ENCODE data around the gene PEAK1.

Gene PEAK1

DNA sequence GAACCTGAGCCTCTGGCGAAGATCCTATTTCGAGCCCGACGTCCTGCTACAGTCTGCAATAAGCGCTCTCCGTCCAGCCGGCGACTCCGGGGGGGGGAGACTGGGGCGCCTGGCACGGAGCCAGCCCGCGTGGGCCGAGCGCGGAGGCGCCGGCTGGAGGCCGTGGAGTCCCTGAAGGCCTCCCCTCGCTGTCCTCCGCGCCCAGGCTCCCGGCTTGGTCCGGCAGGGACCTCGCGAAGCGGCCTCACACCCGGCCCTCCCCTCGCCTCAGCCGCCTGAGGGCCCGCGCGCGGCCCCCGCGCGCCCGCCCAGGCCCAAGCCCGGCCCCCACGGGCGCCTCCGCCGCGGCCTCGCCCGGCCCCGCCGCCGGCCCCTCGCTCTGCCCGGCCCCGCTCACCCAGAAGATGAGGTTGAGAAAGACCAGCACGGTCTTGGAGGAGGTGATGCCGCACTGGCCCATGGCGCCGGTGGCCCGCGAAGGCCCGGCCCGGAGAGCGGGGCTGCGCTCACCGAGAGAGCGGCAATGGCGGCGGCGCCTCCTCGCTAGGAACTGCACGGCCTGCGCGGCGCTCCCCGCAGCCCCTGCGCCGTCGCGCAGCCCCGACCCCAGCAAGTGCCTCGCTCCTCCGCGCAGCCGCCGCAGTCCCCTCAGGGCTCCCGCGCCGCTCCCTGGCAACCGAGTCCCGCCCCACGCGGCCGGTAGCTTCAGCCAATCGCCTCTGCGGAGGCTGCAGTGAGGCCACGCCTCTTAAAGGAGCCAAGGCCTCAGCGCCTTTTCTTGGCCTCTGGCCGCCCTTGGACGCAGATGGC lies 349.2 kb downstream of the PEAK1 start, which contains the start of gene TSPAN3:
TSPAN3 (minus strand) TSS at position 615 of the 810 bp plus-strand sequence; CDS start at position 460, 155 bp downstream.
- TF ChIP-seq, protein P1, sequence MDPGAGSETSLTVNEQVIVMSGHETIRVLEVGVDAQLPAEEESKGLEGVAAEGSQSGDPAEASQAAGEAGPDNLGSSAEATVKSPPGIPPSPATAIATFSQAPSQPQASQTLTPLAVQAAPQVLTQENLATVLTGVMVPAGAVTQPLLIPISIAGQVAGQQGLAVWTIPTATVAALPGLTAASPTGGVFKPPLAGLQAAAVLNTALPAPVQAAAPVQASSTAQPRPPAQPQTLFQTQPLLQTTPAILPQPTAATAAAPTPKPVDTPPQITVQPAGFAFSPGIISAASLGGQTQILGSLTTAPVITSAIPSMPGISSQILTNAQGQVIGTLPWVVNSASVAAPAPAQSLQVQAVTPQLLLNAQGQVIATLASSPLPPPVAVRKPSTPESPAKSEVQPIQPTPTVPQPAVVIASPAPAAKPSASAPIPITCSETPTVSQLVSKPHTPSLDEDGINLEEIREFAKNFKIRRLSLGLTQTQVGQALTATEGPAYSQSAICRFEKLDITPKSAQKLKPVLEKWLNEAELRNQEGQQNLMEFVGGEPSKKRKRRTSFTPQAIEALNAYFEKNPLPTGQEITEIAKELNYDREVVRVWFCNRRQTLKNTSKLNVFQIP (CRISPR knock-in tag; IDR thresholded peaks at IDR 0.05; ENCODE audit: borderline replicate concordance, low read depth): no peak
- TF ChIP-seq, protein P2, sequence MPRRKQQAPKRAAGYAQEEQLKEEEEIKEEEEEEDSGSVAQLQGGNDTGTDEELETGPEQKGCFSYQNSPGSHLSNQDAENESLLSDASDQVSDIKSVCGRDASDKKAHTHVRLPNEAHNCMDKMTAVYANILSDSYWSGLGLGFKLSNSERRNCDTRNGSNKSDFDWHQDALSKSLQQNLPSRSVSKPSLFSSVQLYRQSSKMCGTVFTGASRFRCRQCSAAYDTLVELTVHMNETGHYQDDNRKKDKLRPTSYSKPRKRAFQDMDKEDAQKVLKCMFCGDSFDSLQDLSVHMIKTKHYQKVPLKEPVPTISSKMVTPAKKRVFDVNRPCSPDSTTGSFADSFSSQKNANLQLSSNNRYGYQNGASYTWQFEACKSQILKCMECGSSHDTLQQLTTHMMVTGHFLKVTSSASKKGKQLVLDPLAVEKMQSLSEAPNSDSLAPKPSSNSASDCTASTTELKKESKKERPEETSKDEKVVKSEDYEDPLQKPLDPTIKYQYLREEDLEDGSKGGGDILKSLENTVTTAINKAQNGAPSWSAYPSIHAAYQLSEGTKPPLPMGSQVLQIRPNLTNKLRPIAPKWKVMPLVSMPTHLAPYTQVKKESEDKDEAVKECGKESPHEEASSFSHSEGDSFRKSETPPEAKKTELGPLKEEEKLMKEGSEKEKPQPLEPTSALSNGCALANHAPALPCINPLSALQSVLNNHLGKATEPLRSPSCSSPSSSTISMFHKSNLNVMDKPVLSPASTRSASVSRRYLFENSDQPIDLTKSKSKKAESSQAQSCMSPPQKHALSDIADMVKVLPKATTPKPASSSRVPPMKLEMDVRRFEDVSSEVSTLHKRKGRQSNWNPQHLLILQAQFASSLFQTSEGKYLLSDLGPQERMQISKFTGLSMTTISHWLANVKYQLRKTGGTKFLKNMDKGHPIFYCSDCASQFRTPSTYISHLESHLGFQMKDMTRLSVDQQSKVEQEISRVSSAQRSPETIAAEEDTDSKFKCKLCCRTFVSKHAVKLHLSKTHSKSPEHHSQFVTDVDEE (CRISPR knock-in tag; IDR thresholded peaks at IDR 0.05): peak; percentile 49; the same call in 1 of the 2 replicates
- TF ChIP-seq ZNF70 (CRISPR knock-in tag; IDR thresholded peaks at IDR 0.05): peak; percentile 82; the same call in 1 of the 2 replicates
- TF ChIP-seq, protein P3, sequence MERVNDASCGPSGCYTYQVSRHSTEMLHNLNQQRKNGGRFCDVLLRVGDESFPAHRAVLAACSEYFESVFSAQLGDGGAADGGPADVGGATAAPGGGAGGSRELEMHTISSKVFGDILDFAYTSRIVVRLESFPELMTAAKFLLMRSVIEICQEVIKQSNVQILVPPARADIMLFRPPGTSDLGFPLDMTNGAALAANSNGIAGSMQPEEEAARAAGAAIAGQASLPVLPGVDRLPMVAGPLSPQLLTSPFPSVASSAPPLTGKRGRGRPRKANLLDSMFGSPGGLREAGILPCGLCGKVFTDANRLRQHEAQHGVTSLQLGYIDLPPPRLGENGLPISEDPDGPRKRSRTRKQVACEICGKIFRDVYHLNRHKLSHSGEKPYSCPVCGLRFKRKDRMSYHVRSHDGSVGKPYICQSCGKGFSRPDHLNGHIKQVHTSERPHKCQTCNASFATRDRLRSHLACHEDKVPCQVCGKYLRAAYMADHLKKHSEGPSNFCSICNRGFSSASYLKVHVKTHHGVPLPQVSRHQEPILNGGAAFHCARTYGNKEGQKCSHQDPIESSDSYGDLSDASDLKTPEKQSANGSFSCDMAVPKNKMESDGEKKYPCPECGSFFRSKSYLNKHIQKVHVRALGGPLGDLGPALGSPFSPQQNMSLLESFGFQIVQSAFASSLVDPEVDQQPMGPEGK (CRISPR knock-in tag; IDR thresholded peaks at IDR 0.05; ENCODE audit: borderline replicate concordance): 0 out of 2 replicates have a peak, but pooled peaks have one; percentile 45
- ATAC-seq: peak; percentile 99

DNA sequence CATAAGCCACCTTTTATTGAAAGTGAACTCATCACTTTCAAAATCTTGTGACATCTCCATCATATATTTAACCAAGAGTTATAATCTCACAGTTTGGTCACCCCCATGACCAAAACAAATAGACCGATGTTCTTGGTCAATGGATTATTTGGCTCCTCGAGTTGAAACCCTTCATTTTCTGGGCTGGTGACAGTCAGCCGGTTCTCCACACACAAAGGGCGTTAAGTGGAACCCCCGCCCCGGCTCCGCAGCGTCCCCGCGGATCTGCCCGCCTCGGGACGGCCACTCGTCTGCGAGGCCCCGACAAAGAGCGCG lies 349.8 kb downstream of the PEAK1 start:
- TF ChIP-seq, protein P4, sequence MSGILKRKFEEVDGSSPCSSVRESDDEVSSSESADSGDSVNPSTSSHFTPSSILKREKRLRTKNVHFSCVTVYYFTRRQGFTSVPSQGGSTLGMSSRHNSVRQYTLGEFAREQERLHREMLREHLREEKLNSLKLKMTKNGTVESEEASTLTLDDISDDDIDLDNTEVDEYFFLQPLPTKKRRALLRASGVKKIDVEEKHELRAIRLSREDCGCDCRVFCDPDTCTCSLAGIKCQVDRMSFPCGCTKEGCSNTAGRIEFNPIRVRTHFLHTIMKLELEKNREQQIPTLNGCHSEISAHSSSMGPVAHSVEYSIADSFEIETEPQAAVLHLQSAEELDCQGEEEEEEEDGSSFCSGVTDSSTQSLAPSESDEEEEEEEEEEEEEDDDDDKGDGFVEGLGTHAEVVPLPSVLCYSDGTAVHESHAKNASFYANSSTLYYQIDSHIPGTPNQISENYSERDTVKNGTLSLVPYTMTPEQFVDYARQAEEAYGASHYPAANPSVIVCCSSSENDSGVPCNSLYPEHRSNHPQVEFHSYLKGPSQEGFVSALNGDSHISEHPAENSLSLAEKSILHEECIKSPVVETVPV (CRISPR knock-in tag; IDR thresholded peaks at IDR 0.05): no peak
- no peak for TF ChIP-seq SNAI2 (CRISPR knock-in tag; IDR thresholded peaks at IDR 0.05)
- no peak for TF ChIP-seq ZC3H10 (CRISPR knock-in tag; IDR thresholded peaks at IDR 0.05)
- TF ChIP-seq ARNTL (CRISPR knock-in tag; IDR thresholded peaks at IDR 0.05; ENCODE audit: borderline replicate concordance, low read depth): no peak
- TF ChIP-seq ZFP30 (CRISPR knock-in tag; IDR thresholded peaks at IDR 0.05): no peak
- no peak for TF ChIP-seq ZNF70 (CRISPR knock-in tag; IDR thresholded peaks at IDR 0.05)
- no peak for TF ChIP-seq TOX (CRISPR knock-in tag; IDR thresholded peaks at IDR 0.05; ENCODE audit: borderline replicate concordance)
- TF ChIP-seq, protein P1 (CRISPR knock-in tag; IDR thresholded peaks at IDR 0.05; ENCODE audit: borderline replicate concordance, low read depth): no peak
- no peak for TF ChIP-seq TCF4 (CRISPR knock-in tag; IDR thresholded peaks at IDR 0.05; ENCODE audit: borderline replicate concordance)
- TF ChIP-seq, protein P3 (CRISPR knock-in tag; IDR thresholded peaks at IDR 0.05; ENCODE audit: borderline replicate concordance): no peak
- no peak for TF ChIP-seq RARB (CRISPR knock-in tag; IDR thresholded peaks at IDR 0.05)
- no peak for TF ChIP-seq ZFP3 (CRISPR knock-in tag; IDR thresholded peaks at IDR 0.05)
- TF ChIP-seq, protein P2 (CRISPR knock-in tag; IDR thresholded peaks at IDR 0.05): no peak
- no peak for TF ChIP-seq GLIS3 (CRISPR knock-in tag; IDR thresholded peaks at IDR 0.05)
- TF ChIP-seq, protein P5, sequence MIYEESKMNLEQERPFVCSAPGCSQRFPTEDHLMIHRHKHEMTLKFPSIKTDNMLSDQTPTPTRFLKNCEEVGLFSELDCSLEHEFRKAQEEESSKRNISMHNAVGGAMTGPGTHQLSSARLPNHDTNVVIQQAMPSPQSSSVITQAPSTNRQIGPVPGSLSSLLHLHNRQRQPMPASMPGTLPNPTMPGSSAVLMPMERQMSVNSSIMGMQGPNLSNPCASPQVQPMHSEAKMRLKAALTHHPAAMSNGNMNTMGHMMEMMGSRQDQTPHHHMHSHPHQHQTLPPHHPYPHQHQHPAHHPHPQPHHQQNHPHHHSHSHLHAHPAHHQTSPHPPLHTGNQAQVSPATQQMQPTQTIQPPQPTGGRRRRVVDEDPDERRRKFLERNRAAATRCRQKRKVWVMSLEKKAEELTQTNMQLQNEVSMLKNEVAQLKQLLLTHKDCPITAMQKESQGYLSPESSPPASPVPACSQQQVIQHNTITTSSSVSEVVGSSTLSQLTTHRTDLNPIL (CRISPR knock-in tag; IDR thresholded peaks at IDR 0.05; ENCODE audit: low read depth): no peak

More for the DNA sequence above, 349.8 kb downstream of the PEAK1 start:
- ATAC-seq: no peak

Measured in SK-N-SH treated with all-trans-retinoic acid at 6 μM for 48 hours (cell line).